Type B pancreatic cell (in vitro differentiated cells): ENCODE data around the gene LTBP3. TPM values are rescaled to one million over a fixed set of nuclear protein-coding genes. Genes with fewer than 3 reads are reported as not detected.

Experiments
- DNase-seq: peaks from one replicate; pipeline ENCODE4 v3.0.0; 2021; ENCODE audit warnings: mixed read lengths; ENCODE audit not compliant: unreplicated experiment; ENCODE audit errors: extremely low spot score
- H3K27ac Mint-ChIP-seq: 2 replicates; pipeline ENCODE4 v1.8.0; 2021; ENCODE audit warnings: mild to moderate bottlenecking, mixed read lengths
- H3K27me3 Mint-ChIP-seq: 2 replicates; pipeline ENCODE4 v1.8.0; 2021; ENCODE audit warnings: mixed read lengths
- H3K36me3 Mint-ChIP-seq: 2 replicates; pipeline ENCODE4 v1.8.0; 2021; ENCODE audit warnings: mixed read lengths
- H3K4me1 Mint-ChIP-seq: one replicate; pipeline ENCODE4 v1.8.0; 2021; ENCODE audit warnings: mixed read lengths; ENCODE audit not compliant: unreplicated experiment
- H3K4me3 Mint-ChIP-seq: 2 replicates; pipeline ENCODE4 v1.8.0; 2021; ENCODE audit warnings: mild to moderate bottlenecking, mixed read lengths
- H3K9me3 Mint-ChIP-seq: 2 replicates; pipeline ENCODE4 v1.8.0; 2021; ENCODE audit warnings: mixed read lengths
- long read RNA-seq: library from polyadenylated mRNA; unstranded; transcript quantifications from one replicate; pipeline ENCODE4 v2.0.0, GENCODE V29; 2020
- total RNA-seq: library from RNA; stranded (reverse); gene quantifications from 2 replicates; pipeline ENCODE4 v1.2.1, GENCODE V29; 2021; ENCODE audit warnings: low replicate concordance
- TF ChIP-seq, protein P1 (sequence below): fragments of 200-600 bp; sonication (generic); conservative IDR thresholded peaks from 2 replicates; pipeline ENCODE4 v1.5.0; 2021; ENCODE audit warnings: antibody characterized with exemption, mild to moderate bottlenecking

Gene LTBP3
- total RNA-seq = 71.8 and 74.1 TPM in 2 replicates
- long read RNA-seq = 0 reads

- H3K27ac Mint-ChIP-seq = peak within 1 kb of the TSS; percentile 92
- no peaks in the 10 kb centered on the region for H3K9me3 Mint-ChIP-seq
- DNase-seq = no peak
- peak within 1 kb of the TSS; percentile 86 for H3K4me3 Mint-ChIP-seq
- no peaks in the 10 kb centered on the region for H3K36me3 Mint-ChIP-seq
- peaks cover 2% of the 10 kb centered on the region for H3K27me3 Mint-ChIP-seq
- H3K4me1 Mint-ChIP-seq = peaks cover 42% of the 10 kb centered on the region
- TF ChIP-seq, protein P1, sequence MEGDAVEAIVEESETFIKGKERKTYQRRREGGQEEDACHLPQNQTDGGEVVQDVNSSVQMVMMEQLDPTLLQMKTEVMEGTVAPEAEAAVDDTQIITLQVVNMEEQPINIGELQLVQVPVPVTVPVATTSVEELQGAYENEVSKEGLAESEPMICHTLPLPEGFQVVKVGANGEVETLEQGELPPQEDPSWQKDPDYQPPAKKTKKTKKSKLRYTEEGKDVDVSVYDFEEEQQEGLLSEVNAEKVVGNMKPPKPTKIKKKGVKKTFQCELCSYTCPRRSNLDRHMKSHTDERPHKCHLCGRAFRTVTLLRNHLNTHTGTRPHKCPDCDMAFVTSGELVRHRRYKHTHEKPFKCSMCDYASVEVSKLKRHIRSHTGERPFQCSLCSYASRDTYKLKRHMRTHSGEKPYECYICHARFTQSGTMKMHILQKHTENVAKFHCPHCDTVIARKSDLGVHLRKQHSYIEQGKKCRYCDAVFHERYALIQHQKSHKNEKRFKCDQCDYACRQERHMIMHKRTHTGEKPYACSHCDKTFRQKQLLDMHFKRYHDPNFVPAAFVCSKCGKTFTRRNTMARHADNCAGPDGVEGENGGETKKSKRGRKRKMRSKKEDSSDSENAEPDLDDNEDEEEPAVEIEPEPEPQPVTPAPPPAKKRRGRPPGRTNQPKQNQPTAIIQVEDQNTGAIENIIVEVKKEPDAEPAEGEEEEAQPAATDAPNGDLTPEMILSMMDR = no peak
Observed at GRCh38 chr11:65558002-65558929, at the start of gene LTBP3. TSS of gene LTBP3 (minus strand) at chr11:65558359. CDS start at chr11:65557959, 400 bp downstream.

- H3K4me3 Mint-ChIP-seq = peak overlapping the region; percentile 76
- peaks cover 9% of the 10 kb centered on the region for H3K36me3 Mint-ChIP-seq
- H3K27me3 Mint-ChIP-seq = no peaks in the 10 kb centered on the region
- TF ChIP-seq, protein P1 = no peak
- peaks cover 18% of the 10 kb centered on the region for H3K4me1 Mint-ChIP-seq
- H3K9me3 Mint-ChIP-seq = no peaks in the 10 kb centered on the region
- peak; percentile 93 for DNase-seq
- H3K27ac Mint-ChIP-seq = no peak overlapping the region
Observed at GRCh38 chr11:65606876-65607613, 48.9 kb upstream of the LTBP3 start.

GRCh38 chr11:65604258-65604657, 46.1 kb upstream of the LTBP3 start:
- no peaks in the 10 kb centered on the region for H3K27me3 Mint-ChIP-seq
- DNase-seq = no peak
- no peak overlapping the region for H3K27ac Mint-ChIP-seq
- peaks cover 9% of the 10 kb centered on the region for H3K36me3 Mint-ChIP-seq
- TF ChIP-seq, protein P1 = no peak
- no peaks in the 10 kb centered on the region for H3K9me3 Mint-ChIP-seq
- H3K4me1 Mint-ChIP-seq = peaks cover 2% of the 10 kb centered on the region
- no peak overlapping the region for H3K4me3 Mint-ChIP-seq

GRCh38 chr11:65599955-65600246, 41.7 kb upstream of the LTBP3 start:
- H3K4me1 Mint-ChIP-seq = no peaks in the 10 kb centered on the region
- TF ChIP-seq, protein P1 = no peak
- H3K36me3 Mint-ChIP-seq = peaks cover 9% of the 10 kb centered on the region
- H3K27me3 Mint-ChIP-seq = no peaks in the 10 kb centered on the region
- no peaks in the 10 kb centered on the region for H3K9me3 Mint-ChIP-seq
- H3K27ac Mint-ChIP-seq = no peak overlapping the region
- no peak for DNase-seq
- no peak overlapping the region for H3K4me3 Mint-ChIP-seq

GRCh38 chr11:65599216-65599954, 41.2 kb upstream of the LTBP3 start:
- DNase-seq = no peak
- Mint-ChIP-seq H3K27ac (no peak overlapping the region), H3K27me3 (no peaks in the 10 kb centered on the region), H3K4me1 (no peaks in the 10 kb centered on the region), H3K36me3 (peaks cover 9% of the 10 kb centered on the region), H3K9me3 (no peaks in the 10 kb centered on the region), H3K4me3 (no peak overlapping the region)
- TF ChIP-seq, protein P1 = no peak
